ENCODE data around the gene PRRX1. TPM values are rescaled to one million over a fixed set of nuclear protein-coding genes. Genes with fewer than 3 reads are reported as not detected.
A peak's percentile ranks its signal among the peaks of the same experiment; 100 is the strongest.

The PRRX1 gene
- total RNA-seq, 1 donor from 2014 or later = 0.26 TPM

DNA sequence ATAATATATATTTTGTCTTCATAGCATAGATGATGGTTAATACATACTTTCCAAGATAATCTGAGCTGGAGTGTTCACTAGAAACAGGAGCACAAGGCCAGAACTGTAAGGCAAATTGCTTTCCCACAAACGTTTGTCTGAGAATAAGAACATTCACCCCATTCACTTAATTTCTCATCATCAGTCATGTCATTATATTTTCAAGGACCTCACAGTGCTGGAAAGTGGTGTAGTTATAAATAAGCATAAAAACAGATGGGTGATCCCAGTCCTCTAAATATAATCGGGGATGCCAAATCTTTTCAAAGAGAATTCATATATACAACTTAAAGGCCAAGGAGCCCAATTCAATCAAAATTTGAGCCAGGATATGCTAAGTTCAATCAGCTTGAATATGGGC is 8.4 kb downstream of the PRRX1 start:
- Histone ChIP-seq H3K27me3 (ENCODE audit: control insufficient read depth, insufficient read depth, low read length) (peaks cover 13% of the 10 kb centered on the region), H3K36me3 (ENCODE audit: control insufficient read depth, insufficient read depth, low read length) (no peaks in the 10 kb centered on the region)
- no peak for FAIRE-seq

GRCh38 chr1:170674239-170674638 is 10.3 kb downstream of the PRRX1 start:
- no peak for TF ChIP-seq CTCF (IDR thresholded peaks at IDR 0.05; ENCODE audit: insufficient read depth, low read length, severe bottlenecking)
- Histone ChIP-seq H3K36me3 (ENCODE audit: control insufficient read depth, insufficient read depth, low read length) (no peaks in the 10 kb centered on the region), H3K4me3 (ENCODE audit: low read depth, low read length) (no peak overlapping the region), H3K27me3 (ENCODE audit: control insufficient read depth, insufficient read depth, low read length) (peaks cover 6% of the 10 kb centered on the region)
- FAIRE-seq (no peak), DNase-seq (ENCODE audit: low read depth) (no peak)

More for the DNA sequence above, 8.4 kb downstream of the PRRX1 start:
- no peak for TF ChIP-seq CTCF (IDR thresholded peaks at IDR 0.05; ENCODE audit: insufficient read depth, low read length, severe bottlenecking)
- no peak overlapping the region for H3K4me3 ChIP-seq (ENCODE audit: low read depth, low read length)
- DNase-seq (ENCODE audit: low read depth) = no peak

DNA sequence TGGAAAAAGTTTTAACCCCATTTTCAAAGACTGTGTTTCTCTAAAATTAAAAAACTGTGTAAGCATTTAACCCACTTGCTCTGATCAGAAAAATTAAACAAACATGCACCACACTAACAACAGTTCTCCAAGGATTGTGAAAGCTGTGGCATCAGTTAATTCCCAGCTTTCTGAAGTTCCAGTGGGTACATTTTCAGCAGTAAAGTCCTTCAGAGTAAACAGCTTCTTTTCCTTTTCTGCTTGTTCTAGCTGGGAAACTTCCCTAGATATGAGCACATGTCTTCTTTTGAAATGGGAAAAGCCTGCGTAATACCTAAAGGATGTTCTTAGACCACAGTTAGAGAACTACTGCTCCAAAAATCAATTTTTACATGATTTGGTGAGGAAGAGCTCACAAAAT is 11.1 kb downstream of the PRRX1 start:
- Histone ChIP-seq H3K4me3 (ENCODE audit: low read depth, low read length) (no peak overlapping the region), H3K27me3 (ENCODE audit: control insufficient read depth, insufficient read depth, low read length) (peaks cover 3% of the 10 kb centered on the region), H3K36me3 (ENCODE audit: control insufficient read depth, insufficient read depth, low read length) (no peaks in the 10 kb centered on the region)
- DNase-seq (ENCODE audit: low read depth) (no peak), FAIRE-seq (no peak)
- TF ChIP-seq CTCF (IDR thresholded peaks at IDR 0.05; ENCODE audit: insufficient read depth, low read length, severe bottlenecking) = no peak

DNA sequence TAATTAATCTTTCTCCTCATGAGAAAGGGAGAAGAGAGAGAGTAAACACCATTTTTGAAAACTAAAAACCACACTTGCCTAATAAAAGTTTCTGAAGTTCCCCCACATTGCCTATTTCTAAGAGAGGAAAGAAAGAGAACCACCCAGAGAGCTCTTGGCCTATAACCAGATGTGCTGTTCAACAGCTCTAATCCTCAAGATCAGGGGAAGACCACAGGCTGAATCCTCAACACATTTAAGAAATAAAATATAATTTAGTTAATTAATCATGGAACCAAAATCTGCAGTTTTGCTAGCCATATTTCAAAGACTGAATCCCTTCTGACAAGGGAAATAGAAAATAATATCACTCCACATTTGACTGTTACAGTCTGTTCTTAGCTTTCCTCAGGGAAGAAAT is 11.9 kb downstream of the PRRX1 start:
- TF ChIP-seq CTCF (IDR thresholded peaks at IDR 0.05; ENCODE audit: insufficient read depth, low read length, severe bottlenecking) = no peak
- Histone ChIP-seq H3K4me3 (ENCODE audit: low read depth, low read length) (no peak overlapping the region), H3K36me3 (ENCODE audit: control insufficient read depth, insufficient read depth, low read length) (no peaks in the 10 kb centered on the region), H3K27me3 (ENCODE audit: control insufficient read depth, insufficient read depth, low read length) (peaks cover 3% of the 10 kb centered on the region)
- FAIRE-seq (no peak), DNase-seq (ENCODE audit: low read depth) (no peak)

GRCh38 chr1:170676628-170677027 is 12.7 kb downstream of the PRRX1 start:
- FAIRE-seq (no peak), DNase-seq (ENCODE audit: low read depth) (no peak)
- no peak for TF ChIP-seq CTCF (IDR thresholded peaks at IDR 0.05; ENCODE audit: insufficient read depth, low read length, severe bottlenecking)
- Histone ChIP-seq H3K4me3 (ENCODE audit: low read depth, low read length) (no peak overlapping the region), H3K36me3 (ENCODE audit: control insufficient read depth, insufficient read depth, low read length) (no peaks in the 10 kb centered on the region), H3K27me3 (ENCODE audit: control insufficient read depth, insufficient read depth, low read length) (peaks cover 3% of the 10 kb centered on the region)

DNA sequence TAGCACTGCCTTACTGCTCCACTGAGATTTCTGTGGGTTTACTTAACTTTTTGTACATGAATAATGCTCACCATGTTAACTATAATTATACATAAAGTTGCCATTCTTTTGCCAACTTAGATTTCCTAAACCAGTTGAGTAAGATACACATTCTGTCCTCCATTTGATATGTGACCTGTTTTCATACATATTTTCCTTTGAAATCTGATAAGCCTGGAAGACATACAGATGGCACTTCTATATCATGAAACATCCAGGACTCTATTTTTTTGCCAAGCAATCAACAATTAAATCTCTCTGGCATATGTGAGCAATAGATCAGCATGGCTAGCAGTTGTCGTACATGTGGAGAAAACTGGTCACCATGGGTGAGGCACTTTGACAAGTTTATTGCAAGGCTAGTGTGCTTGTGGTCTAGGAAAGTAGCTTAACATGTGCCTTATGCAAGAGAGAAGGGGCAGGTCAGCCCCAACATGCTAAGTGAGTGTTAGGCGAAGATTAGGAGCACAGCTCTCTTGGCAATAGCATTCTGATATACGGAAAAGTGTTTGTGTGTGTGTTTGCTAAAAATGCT is 14.2 kb downstream of the PRRX1 start:
- FAIRE-seq = peak; percentile 70

More for the DNA sequence above, 14.2 kb downstream of the PRRX1 start:
- TF ChIP-seq CTCF (IDR thresholded peaks at IDR 0.05; ENCODE audit: insufficient read depth, low read length, severe bottlenecking) = no peak
- no peak overlapping the region for H3K4me3 ChIP-seq (ENCODE audit: low read depth, low read length)
- H3K27me3 ChIP-seq (ENCODE audit: control insufficient read depth, insufficient read depth, low read length) = peaks cover 3% of the 10 kb centered on the region
- no peak for DNase-seq (ENCODE audit: low read depth)
- no peaks in the 10 kb centered on the region for H3K36me3 ChIP-seq (ENCODE audit: control insufficient read depth, insufficient read depth, low read length)

Data from bronchial epithelial cell (primary cell).